WTC11 (cell line): ENCODE measurements around the gene CDC25B. TPM values are rescaled to one million over a fixed set of nuclear protein-coding genes. Genes with fewer than 3 reads are reported as not detected.

ENCODE experiments used
- ATAC-seq: fragments of 200-7000 bp; cut with Tn5 transposase; 2 replicates; pipeline ENCODE4 v1.10.0; 2021; ENCODE audit warnings: mild to moderate bottlenecking, moderate library complexity
- CTCF ChIA-PET: fragments of 300-600 bp; sonication (Branson Sonifier 250); formaldehyde crosslinking; loops from one replicate; lab custom pipeline; 2021; ENCODE audit warnings: antibody characterized with exemption; lab: Charles Lee
- POLR2A ChIA-PET: fragments of 350-600 bp; sonication (Branson Sonifier 250); formaldehyde crosslinking; loops from one replicate; lab custom pipeline; 2021; ENCODE audit warnings: antibody characterized with exemption; lab: Charles Lee
- DNase-seq: peaks from one replicate; pipeline ENCODE4 v3.0.0; 2021; ENCODE audit warnings: low spot score
- H3K27ac Mint-ChIP-seq: 2 replicates; pipeline ENCODE4 v1.8.0; 2021; ENCODE audit warnings: mixed read lengths
- H3K27me3 Mint-ChIP-seq: 2 replicates; pipeline ENCODE4 v1.8.0; 2021; ENCODE audit warnings: low read depth, mild to moderate bottlenecking, moderate library complexity, mixed read lengths
- H3K36me3 Mint-ChIP-seq: 2 replicates; pipeline ENCODE4 v1.8.0; 2021; ENCODE audit warnings: mixed read lengths
- H3K4me1 Mint-ChIP-seq: 2 replicates; pipeline ENCODE4 v1.8.0; 2022; ENCODE audit warnings: mixed read lengths
- H3K4me3 Mint-ChIP-seq: 2 replicates; pipeline ENCODE4 v1.8.0; 2021; ENCODE audit warnings: mild to moderate bottlenecking, moderate library complexity, mixed read lengths
- H3K9me3 Mint-ChIP-seq: 2 replicates; pipeline ENCODE4 v1.8.0; 2021; ENCODE audit warnings: mixed read lengths
- CBFB ChIP-seq: sonication (generic); formaldehyde crosslinking; IDR thresholded peaks from 2 replicates; pipeline ENCODE4 v1.8.1; 2022; ENCODE audit warnings: mild to moderate bottlenecking, low read depth, missing genetic modification reagents
- CREB1 ChIP-seq: sonication (generic); formaldehyde crosslinking; IDR thresholded peaks from 2 replicates; pipeline ENCODE4 v1.8.0; 2023; ENCODE audit warnings: mild to moderate bottlenecking, missing genetic modification reagents
- GTF2I ChIP-seq: fragments of 250-450 bp; sonication (Bioruptor Pico); conservative IDR thresholded peaks from 2 replicates; pipeline ENCODE4 v1.4.0; 2021; ENCODE audit warnings: mild to moderate bottlenecking
- IRF2 ChIP-seq: sonication (generic); formaldehyde crosslinking; IDR thresholded peaks from 2 replicates; pipeline ENCODE4 v1.8.0; 2022; ENCODE audit warnings: low read depth, missing genetic modification reagents, borderline replicate concordance
- NR3C1 ChIP-seq: sonication (generic); formaldehyde crosslinking; conservative IDR thresholded peaks from 2 replicates; pipeline ENCODE4 v1.8.1; 2023; ENCODE audit warnings: low read depth, mild to moderate bottlenecking, missing genetic modification reagents
- SMAD4 ChIP-seq: sonication (generic); formaldehyde crosslinking; IDR thresholded peaks from 2 replicates; pipeline ENCODE4 v1.8.0; 2022; ENCODE audit warnings: mild to moderate bottlenecking, missing genetic modification reagents
- TP53 ChIP-seq: sonication (generic); formaldehyde crosslinking; IDR thresholded peaks from 2 replicates; pipeline ENCODE4 v1.8.1; 2023; ENCODE audit warnings: mild to moderate bottlenecking, missing genetic modification reagents
- ZNF263 ChIP-seq: sonication (generic); formaldehyde crosslinking; IDR thresholded peaks from 2 replicates; pipeline ENCODE4 v1.8.1; 2022; ENCODE audit warnings: low read depth, mild to moderate bottlenecking, moderate library complexity, missing genetic modification reagents
- ZNF423 ChIP-seq: fragments of 250-450 bp; sonication (Bioruptor Pico); IDR thresholded peaks from 2 replicates; pipeline ENCODE4 v2.1.2; 2022; ENCODE audit warnings: mild to moderate bottlenecking, moderate library complexity
- total RNA-seq: library from RNA; stranded (reverse); gene quantifications from 3 replicates; pipeline ENCODE4 v1.2.3, GENCODE V29; 2021
- TF ChIP-seq, protein P1 (sequence below): fragments of 250-450 bp; sonication (Bioruptor Pico); IDR thresholded peaks from 2 replicates; pipeline ENCODE4 v2.1.2; 2022; ENCODE audit warnings: mild to moderate bottlenecking, moderate library complexity
- TF ChIP-seq, protein P2 (sequence below): sonication (generic); formaldehyde crosslinking; IDR thresholded peaks from 2 replicates; pipeline ENCODE4 v1.8.1; 2022; ENCODE audit warnings: low read depth, mild to moderate bottlenecking, moderate library complexity, missing genetic modification reagents, borderline replicate concordance
- TF ChIP-seq, protein P3 (sequence below): fragments of 250-450 bp; sonication (Bioruptor Pico); IDR thresholded peaks from 2 replicates; pipeline ENCODE4 v1.9.0; 2021; ENCODE audit warnings: mild to moderate bottlenecking, borderline replicate concordance

CDC25B gene
- total RNA-seq, 1 experiment from 2014 or later: 37.4 TPM

DNA sequence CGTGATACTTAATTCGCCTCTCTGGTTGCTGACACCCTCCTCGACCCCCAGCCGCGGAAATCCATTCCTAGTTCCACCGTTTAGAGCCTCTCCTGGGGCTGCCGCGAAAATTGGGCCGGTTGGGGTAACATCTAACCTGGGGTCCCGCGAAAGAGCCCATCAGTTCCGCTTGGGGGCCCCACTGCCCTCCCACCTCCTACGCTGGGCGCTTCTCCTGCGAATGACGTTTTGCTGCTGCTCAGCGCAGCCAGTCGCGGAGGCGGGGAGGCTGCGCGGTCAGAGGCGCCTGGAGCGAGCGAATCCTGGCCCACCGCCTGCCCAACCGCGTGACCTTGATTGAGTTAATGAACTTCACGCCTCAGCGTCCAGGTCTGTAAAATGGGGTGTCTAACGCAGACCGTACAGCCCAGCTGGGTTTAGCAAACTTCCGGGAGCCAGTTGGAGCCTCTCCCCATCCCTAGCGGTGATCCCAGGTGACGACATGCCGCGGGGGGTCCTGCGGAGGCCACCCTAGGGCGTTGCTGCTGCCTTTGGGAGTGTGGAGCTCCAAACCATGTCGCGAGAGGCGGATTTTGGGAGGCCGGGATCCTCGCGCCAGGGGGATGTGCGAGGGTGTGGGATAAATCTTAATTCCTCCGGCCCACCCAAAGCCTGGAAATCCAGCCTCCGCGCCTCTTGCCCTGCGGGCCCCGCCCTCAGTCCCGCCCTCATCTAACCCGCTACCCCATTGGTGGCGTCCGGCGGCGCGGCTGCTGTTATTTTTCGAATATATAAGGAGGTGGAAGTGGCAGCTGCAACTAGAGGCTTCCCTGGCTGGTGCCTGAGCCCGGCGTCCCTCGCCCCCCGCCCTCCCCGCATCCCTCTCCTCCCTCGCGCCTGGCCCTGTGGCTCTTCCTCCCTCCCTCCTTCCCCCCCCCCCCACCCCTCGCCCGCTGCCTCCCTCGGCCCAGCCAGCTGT lies at the start of gene CDC25B (continued):
- TF ChIP-seq ZNF263 (CRISPR knock-in tag) (no peak), IRF2 (no peak), SMAD4 (CRISPR knock-in tag) (no peak), ZNF423 (CRISPR knock-in tag) (peak; percentile 95)
- TF ChIP-seq, protein P1, sequence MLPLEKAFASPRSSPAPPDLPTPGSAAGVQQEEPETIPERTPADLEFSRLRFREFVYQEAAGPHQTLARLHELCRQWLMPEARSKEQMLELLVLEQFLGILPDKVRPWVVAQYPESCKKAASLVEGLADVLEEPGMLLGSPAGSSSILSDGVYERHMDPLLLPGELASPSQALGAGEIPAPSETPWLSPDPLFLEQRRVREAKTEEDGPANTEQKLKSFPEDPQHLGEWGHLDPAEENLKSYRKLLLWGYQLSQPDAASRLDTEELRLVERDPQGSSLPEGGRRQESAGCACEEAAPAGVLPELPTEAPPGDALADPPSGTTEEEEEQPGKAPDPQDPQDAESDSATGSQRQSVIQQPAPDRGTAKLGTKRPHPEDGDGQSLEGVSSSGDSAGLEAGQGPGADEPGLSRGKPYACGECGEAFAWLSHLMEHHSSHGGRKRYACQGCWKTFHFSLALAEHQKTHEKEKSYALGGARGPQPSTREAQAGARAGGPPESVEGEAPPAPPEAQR (CRISPR knock-in tag): no peak
- TF ChIP-seq, protein P2, sequence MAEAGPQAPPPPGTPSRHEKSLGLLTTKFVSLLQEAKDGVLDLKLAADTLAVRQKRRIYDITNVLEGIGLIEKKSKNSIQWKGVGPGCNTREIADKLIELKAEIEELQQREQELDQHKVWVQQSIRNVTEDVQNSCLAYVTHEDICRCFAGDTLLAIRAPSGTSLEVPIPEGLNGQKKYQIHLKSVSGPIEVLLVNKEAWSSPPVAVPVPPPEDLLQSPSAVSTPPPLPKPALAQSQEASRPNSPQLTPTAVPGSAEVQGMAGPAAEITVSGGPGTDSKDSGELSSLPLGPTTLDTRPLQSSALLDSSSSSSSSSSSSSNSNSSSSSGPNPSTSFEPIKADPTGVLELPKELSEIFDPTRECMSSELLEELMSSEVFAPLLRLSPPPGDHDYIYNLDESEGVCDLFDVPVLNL (CRISPR knock-in tag): no peak

DNA sequence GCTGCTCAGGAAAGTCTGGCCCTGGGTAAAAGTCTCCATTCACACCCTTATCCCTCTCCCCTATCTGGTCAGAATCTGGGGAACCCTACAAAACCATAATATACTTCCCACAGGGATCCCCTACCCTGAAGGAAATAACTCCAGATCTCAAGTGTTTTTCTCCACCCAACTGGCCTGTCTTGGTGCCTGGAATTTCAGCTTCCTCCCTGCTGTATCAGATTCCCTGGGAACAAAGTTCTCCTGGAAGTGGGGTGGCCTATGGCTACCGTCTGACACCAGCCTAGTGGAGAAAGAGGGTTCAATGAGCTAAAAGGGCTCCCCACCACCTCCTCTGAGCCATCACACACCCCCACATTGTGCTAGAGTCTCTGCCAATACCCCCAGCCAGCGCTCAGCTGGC lies 48.6 kb upstream of the CDC25B start:
- TF ChIP-seq TP53 (CRISPR knock-in tag): no peak
- DNase-seq (no peak), ATAC-seq (no peak)
- Mint-ChIP-seq H3K36me3 (peaks cover 5% of the 10 kb centered on the region; the same call in 1 of the 2 replicates), H3K27ac (no peak overlapping the region), H3K4me3 (no peak overlapping the region), H3K27me3 (peaks cover 56% of the 10 kb centered on the region), H3K9me3 (no peaks in the 10 kb centered on the region), H3K4me1 (peaks cover 19% of the 10 kb centered on the region)
- ChIA-PET POLR2A (no interaction called here), CTCF (interaction anchor here (1.2 to 8.7 kb wide), 4 partner anchors 16 to 36 kb away, joined by 3 to 195 read pairs (median 46); partner anchors contain the start of gene ADISSP)

DNA sequence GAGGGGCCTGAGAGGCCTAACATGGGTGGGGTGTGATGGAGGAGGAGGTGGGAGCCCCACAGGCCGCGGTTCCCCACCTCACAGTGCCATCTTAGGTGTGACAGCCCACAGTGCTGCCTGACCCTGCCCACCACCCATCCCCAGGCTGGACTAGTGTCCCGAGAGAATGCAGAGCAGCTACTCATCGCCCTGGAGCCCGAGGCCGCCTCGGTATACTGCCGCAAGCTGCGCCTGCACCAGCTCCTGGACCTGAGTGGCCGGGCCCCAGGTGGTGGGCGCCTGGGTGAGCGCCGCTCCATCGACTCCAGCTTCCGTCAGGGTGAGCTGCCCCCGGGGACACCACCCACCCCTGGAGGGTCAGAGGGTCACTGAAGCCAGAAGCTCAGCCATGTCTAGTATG lies 48.0 kb upstream of the CDC25B start:
- ChIA-PET CTCF (interaction anchor here (0.5 to 8.7 kb wide), 6 partner anchors 17 to 74 kb away, joined by 3 to 195 read pairs (median 26); partner anchors contain the start of genes ADISSP and HSPA12B), POLR2A (interaction anchor here (0.5 to 0.6 kb wide), 2 partner anchors 29 to 185 kb away, joined by 3 to 4 read pairs; no protein-coding TSS in a partner anchor)
- Mint-ChIP-seq H3K27ac (no peak overlapping the region), H3K4me1 (peaks cover 19% of the 10 kb centered on the region), H3K27me3 (peaks cover 56% of the 10 kb centered on the region), H3K36me3 (peaks cover 5% of the 10 kb centered on the region; the same call in 1 of the 2 replicates), H3K4me3 (no peak overlapping the region), H3K9me3 (no peaks in the 10 kb centered on the region)
- TF ChIP-seq ZNF263 (CRISPR knock-in tag): no peak
- no peak for TF ChIP-seq GTF2I (CRISPR knock-in tag)
- no peak for TF ChIP-seq NR3C1 (CRISPR knock-in tag)
- TF ChIP-seq, protein P3, sequence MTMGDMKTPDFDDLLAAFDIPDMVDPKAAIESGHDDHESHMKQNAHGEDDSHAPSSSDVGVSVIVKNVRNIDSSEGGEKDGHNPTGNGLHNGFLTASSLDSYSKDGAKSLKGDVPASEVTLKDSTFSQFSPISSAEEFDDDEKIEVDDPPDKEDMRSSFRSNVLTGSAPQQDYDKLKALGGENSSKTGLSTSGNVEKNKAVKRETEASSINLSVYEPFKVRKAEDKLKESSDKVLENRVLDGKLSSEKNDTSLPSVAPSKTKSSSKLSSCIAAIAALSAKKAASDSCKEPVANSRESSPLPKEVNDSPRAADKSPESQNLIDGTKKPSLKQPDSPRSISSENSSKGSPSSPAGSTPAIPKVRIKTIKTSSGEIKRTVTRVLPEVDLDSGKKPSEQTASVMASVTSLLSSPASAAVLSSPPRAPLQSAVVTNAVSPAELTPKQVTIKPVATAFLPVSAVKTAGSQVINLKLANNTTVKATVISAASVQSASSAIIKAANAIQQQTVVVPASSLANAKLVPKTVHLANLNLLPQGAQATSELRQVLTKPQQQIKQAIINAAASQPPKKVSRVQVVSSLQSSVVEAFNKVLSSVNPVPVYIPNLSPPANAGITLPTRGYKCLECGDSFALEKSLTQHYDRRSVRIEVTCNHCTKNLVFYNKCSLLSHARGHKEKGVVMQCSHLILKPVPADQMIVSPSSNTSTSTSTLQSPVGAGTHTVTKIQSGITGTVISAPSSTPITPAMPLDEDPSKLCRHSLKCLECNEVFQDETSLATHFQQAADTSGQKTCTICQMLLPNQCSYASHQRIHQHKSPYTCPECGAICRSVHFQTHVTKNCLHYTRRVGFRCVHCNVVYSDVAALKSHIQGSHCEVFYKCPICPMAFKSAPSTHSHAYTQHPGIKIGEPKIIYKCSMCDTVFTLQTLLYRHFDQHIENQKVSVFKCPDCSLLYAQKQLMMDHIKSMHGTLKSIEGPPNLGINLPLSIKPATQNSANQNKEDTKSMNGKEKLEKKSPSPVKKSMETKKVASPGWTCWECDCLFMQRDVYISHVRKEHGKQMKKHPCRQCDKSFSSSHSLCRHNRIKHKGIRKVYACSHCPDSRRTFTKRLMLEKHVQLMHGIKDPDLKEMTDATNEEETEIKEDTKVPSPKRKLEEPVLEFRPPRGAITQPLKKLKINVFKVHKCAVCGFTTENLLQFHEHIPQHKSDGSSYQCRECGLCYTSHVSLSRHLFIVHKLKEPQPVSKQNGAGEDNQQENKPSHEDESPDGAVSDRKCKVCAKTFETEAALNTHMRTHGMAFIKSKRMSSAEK (CRISPR knock-in tag): no peak
- TF ChIP-seq CBFB (CRISPR knock-in tag): no peak
- no peak for TF ChIP-seq CREB1 (CRISPR knock-in tag)
- ATAC-seq: no peak
- no peak for DNase-seq
